GM18507 (cell line): ENCODE results near the gene FAM81A.
"Not testable (repeated sequence)": the region's sequence is repeated elsewhere in the genome, so short reads cannot be mapped to it uniquely, and the experiment has no call there.

Experiments
- DNase-seq: peaks from one replicate; pipeline ENCODE4 v3.0.0; 2011; ENCODE audit warnings: low read depth; ENCODE audit not compliant: insufficient read length; ENCODE audit errors: extremely low spot score
- FAIRE-seq: peaks from 2 replicates; lab custom pipeline; 2011; peaks lifted over from hg19 to GRCh38; lab: Jason Lieb, UNC

Gene FAM81A

GRCh38 chr15:59420108-59420507 is 17.9 kb upstream of the FAM81A start:
- FAIRE-seq (peak; percentile 57), DNase-seq (no peak)

DNA sequence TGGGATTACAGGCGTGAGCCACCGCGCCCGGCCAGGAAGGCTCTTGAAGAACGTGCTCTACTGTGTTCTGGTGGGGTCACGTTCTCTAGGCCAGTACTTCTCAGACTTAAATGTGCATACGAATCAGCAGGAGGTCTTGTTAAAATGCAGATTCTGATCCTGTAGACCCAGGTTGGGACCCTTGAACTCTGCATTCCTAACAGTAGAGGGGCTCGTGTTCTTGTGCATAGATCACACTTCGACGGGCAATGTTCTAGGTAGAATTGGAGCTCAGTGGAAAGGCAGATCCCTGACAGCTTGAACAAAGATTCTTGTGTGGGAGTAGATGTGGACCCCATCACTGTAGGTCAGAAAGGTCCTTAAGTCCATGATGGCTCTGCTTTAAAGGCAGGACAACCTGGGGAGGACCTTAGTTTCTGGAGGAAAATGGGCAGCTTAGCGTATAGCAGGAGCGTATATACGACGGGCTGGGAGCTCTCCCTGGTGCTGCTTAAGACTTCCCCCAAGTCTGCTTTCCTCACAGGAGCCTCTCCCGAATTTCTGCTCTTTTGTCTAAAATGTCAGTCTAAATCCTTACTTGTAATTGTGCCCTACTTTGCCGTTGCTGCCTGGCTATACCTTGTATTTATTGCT is 16.9 kb upstream of the FAM81A start:
- DNase-seq (no peak), FAIRE-seq (no peak)

DNA sequence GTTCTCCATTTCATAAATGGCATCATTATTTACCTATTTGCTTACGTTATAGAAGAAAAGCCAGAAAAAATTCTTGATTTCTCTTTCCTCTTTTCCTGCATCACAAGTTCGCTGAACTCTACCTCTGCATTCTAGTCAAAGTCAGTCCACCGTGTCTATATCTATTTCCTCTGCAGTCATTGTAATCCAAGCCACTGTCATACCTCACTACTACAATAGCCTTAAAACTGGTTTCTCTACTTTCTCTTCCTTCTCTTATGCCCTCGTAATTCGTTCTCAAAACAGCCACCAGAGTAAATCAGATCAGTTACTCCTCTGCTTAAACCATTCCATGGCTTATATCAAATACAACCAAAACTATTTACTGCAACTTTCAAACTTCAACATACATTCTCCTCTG is 13.4 kb upstream of the FAM81A start:
- DNase-seq (no peak), FAIRE-seq (peak; percentile 12)

DNA sequence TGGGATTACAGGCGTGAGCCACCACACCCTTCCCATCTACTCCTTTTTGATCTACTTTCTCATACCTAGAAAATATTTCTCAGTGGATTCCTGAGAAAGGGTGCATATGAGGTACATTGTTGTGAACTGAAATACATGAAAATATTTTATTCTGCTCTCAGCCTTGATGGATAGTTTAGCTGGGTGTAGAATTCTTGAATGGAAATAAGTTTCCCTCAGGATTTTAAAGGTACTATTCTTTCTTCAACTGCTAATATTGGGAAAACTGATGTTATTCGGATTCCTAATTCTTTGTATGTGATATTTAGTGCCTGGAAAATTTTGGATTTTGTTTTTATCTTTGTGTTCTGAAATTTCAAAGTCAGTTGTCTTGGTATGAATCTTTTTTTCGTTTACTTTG is 9.1 kb upstream of the FAM81A start:
- peak; percentile 54 for FAIRE-seq
- not testable (repeated sequence) for DNase-seq

- no peak for FAIRE-seq
- no peak for DNase-seq
These were observed 5.6 kb upstream of the FAM81A start for GRCh38 chr15:59432389-59432788.

GRCh38 chr15:59434481-59434880 is 3.5 kb upstream of the FAM81A start:
- DNase-seq, result no peak
- FAIRE-seq, result no peak

GRCh38 chr15:59436774-59437141 is 1.2 kb upstream of the FAM81A start:
- no peak for DNase-seq
- FAIRE-seq, result peak; percentile 69

GRCh38 chr15:59437142-59437816 is 707 bp upstream of the FAM81A start:
- no peak for FAIRE-seq
- DNase-seq, result no peak

- FAIRE-seq (peak; percentile 21), DNase-seq (no peak)
These were observed 772 bp downstream of the FAM81A start for GRCh38 chr15:59438625-59439290.

- FAIRE-seq (no peak), DNase-seq (no peak)
These were observed 1.6 kb downstream of the FAM81A start for GRCh38 chr15:59439576-59439975.

DNA sequence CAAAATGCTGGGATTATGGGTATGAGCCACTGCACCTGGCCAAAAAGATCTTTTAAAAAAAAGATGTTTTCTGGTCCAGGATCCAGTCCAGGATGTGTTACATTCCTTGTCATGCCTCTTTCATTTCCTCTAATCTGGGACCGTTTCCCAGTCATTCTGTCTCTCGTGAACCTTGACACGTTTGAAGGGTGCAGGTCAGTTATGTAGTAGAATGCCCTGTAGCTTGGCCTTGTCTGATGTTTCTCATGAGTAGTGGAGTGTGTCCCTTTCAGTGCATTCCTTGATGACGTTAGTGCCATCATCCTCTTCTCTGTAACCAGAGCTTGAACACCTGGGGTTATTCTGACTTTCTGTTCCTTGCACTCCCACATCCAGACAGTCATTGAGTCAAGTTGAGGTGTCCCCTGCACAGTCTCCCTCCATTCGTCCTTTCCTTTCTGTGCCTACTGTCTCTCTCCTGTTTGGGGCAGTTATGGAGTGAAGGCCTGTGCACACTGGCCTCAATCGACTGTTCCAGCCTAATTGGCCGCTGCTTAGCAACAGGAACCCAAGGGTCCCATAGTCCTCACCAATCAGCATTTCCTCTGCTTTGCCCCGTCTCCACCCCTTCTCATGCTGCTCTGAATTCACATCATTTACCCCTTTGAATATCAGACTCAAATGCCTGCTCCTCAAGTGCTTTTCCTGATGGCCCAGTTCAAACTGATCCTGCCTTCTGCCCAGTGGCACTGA is 5.5 kb downstream of the FAM81A start:
- no peak for DNase-seq

GRCh38 chr15:59444081-59444835 is 6.3 kb downstream of the FAM81A start:
- DNase-seq (no peak), FAIRE-seq (no peak)

More for the DNA sequence above, 5.5 kb downstream of the FAM81A start:
- FAIRE-seq, result peak; percentile 70

GRCh38 chr15:59444980-59445545 is 7.1 kb downstream of the FAM81A start:
- no peak for FAIRE-seq
- no peak for DNase-seq

- no peak for DNase-seq
- no peak for FAIRE-seq
These were observed 8.4 kb downstream of the FAM81A start for GRCh38 chr15:59446232-59446957.

- DNase-seq, result no peak
- no peak for FAIRE-seq
These were observed 9.4 kb downstream of the FAM81A start for GRCh38 chr15:59447367-59447766.

DNA sequence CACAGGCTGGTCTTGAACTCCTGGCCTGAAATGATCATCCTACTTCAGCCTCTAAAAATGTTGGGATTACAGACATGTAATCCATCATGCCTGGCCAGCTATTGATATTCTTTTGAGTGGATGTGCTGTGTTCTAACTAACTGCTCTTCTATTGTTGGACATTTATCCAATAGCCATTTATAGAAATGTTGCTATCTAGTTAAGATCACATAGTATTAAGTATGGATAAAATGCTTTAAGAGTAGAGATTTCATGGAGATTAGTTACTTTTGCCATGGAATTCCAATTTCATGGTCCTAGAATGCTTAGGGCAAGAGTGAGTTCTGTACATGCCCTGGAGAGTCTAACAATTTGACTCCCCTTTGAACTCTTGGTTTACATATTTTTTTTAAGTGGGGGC is 10.9 kb downstream of the FAM81A start:
- FAIRE-seq, result no peak
- no peak for DNase-seq

DNA sequence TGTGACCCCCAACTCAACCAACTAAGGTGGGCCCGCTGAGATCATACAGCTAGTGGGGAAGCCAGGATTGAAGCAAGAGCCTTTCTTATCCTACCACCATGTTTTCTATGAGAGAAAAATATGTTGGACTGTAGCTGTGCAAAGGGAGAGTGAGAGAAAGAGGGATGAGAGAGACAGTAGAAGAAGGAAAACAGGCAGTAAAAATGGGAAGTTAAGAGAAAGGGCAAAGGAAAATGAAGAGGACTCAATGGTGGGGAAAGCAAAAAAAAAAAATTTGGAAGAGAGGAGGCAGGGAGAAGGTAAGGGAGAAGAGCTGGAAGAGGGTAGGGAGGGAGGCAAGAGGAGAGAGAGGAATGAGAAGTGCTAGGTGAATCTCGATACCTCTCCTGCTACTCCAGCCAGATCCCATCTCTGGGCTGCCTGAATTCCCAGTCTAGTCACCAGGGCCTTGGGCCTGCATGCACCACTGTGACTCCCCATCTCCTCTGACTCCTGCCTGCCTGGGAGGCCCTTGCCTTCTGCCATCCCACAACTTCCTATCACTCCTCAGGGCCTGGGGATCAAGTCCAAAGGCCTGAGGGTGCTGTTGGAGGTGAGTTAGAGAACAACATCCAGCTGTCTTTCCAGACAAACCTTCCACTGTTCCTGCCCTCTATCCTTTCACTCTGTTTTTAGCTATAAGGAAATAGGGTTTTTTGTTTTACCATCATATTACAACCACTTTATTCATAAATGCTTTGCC is 15.7 kb downstream of the FAM81A start:
- no peak for FAIRE-seq
- no peak for DNase-seq

DNA sequence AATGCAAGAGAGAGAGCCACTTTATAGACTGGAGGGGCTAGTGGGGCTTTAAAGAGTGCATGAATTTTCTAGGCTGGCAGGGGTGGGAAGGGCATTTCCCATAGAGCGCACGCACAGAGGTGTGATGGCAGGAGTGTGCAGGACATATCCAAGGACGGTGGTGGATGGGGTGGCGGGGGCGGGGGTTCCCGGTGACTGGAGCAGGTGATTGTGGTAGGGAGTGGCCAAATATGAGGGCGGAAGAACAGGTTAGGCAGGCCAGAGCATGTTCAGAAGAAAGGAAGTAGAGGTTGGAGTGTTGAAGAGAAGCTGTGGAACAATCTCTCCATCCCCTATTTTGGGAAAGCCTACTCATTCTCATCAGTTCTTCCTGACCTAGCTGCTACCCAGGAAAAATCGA is 18.1 kb downstream of the FAM81A start:
- no peak for DNase-seq
- FAIRE-seq, result no peak
